Testis (tissue), 3 donors: ENCODE measurements around the gene HS2ST1. TPM values are rescaled to one million over a fixed set of nuclear protein-coding genes. Genes with fewer than 3 reads are reported as not detected.

Experiments used
- DNase-seq: peaks from one replicate; pipeline ENCODE4 v3.0.0-alpha.2; 2019
- H3K27ac ChIP-seq, 2 donors: fragments of 200-600 bp; sonication (generic); one replicate each; pipeline ENCODE4 v1.5.1; 2019
- H3K27me3 ChIP-seq: fragments of 200-600 bp; sonication (generic); one replicate; pipeline ENCODE4 v1.5.1; 2019
- H3K36me3 ChIP-seq: fragments of 200-600 bp; sonication (generic); one replicate; pipeline ENCODE4 v1.5.1; 2017; ENCODE audit warnings: low read depth; ENCODE audit errors: missing control alignments
- H3K4me1 ChIP-seq: fragments of 200-600 bp; sonication (generic); one replicate; pipeline ENCODE4 v1.5.1; 2019
- H3K4me3 ChIP-seq, 2 donors: fragments of 200-600 bp; sonication (generic); one replicate each; pipeline ENCODE4 v1.5.1; 2017 to 2019
- H3K9me3 ChIP-seq: fragments of 200-600 bp; sonication (generic); one replicate; pipeline ENCODE4 v1.5.1; 2017
- CTCF ChIP-seq, 3 experiments: fragments of 450-650 bp in 2 of 3; fragments of 200-600 bp in 1 of 3; sonication (generic) in 1 of 3; IDR thresholded peaks; one replicate each; pipeline ENCODE4 v1.5.1; 2016 to 2019; ENCODE audit warnings: antibody characterized with exemption in 3 of 3, mild to moderate bottlenecking in 2 of 3, moderate library complexity in 1 of 3
- POLR2A ChIP-seq: fragments of 450-650 bp; IDR thresholded peaks from one replicate; pipeline ENCODE4 v1.6.1; 2017; ENCODE audit warnings: antibody characterized with exemption, mild to moderate bottlenecking, moderate library complexity
- WGBS, 2 donors: methylation state at CpG; one replicate each; pipeline ENCODE4 v1.1.5; 2018; 5-methylcytosine and 5-hydroxymethylcytosine counted together
- intact Hi-C: fragments of 100-400 bp; cut with DNase I; formaldehyde crosslinking; loops from one replicate; pipeline ENCODE4 v1.15.1; 2023; ENCODE audit warnings: low total_unique reads
- polyA plus RNA-seq: library from polyadenylated mRNA; stranded (reverse); fragments of 350-450 nt; fragmentation: Illumina TruSeq; extraction: RNeasy Lipid Tissue Mini Kit (QIAGEN cat#74804); gene quantifications from one replicate; pipeline ENCODE4 v1.2.3, GENCODE V29; 2014; ENCODE audit warnings: low read depth, low replicate concordance; ENCODE audit not compliant: insufficient read depth
- total RNA-seq, 2 donors: library from RNA; depleted of rRNA; stranded (reverse); fragments of >200 nt; gene quantifications; one replicate each; pipeline ENCODE4 v1.2.3, GENCODE V29; 2016

HS2ST1 gene
- total and polyA plus RNA-seq, 3 donors from 2014 or later, result 12.8 to 22.4 (median 21.1) TPM

DNA sequence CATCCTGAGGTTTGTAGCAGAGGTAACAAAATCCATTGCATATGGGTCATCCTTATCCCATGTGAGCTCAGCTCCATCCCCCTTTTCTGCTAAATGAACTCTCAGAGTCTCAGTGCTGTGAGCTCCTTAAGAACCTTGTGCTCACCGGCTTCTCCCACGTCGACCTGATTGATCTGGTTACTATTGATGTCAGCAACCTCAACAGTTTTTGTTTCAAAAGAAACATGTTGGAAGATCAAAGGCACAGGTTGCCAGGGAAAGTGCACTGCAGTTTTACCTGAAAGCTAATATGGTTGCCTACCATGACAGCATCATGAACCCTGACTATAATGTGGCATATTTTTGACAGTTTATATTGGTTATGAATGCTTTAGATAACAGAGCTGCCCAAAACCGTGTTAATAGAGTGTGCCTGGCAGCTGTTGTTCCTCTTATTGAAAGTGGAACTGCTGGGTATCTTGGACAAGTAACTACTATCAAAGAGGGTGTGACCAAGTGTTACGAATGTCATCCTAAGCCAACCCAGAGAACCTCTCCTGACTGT is 131.4 kb downstream of the HS2ST1 start:
- no peak for DNase-seq
- Histone ChIP-seq H3K36me3 (no peaks in the 10 kb centered on the region), H3K27ac (no peak overlapping the region), H3K27me3 (no peaks in the 10 kb centered on the region), H3K4me3 (no peak overlapping the region), H3K4me1 (no peaks in the 10 kb centered on the region), H3K9me3 (no peaks in the 10 kb centered on the region)
- intact Hi-C loops, result no loop called here
- TF ChIP-seq CTCF (IDR thresholded peaks at IDR 0.05) (no peak), POLR2A (no peak)
- WGBS, 2 donors, result 73 to 76% methylated on average over 5 of the region's 5 CpGs

DNA sequence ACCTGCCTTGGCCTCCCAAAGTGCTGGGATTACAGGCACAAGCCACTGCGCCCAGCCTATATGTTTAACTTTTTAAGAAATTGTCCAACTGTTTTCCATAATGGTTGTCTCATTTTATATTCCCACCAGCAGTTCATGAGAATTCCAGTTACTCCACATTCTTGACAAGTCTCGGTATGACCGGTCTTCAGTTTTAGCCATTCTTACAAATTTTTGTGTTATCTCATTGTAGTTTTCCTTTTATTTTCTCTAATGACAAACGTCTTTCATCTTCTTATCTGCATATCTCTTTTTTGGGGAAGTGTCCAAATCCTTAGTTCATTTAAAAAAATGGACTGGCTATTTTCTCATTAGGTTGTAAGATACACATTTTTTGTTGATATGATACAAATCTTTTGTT is 132.5 kb downstream of the HS2ST1 start:
- no peak for DNase-seq
- Histone ChIP-seq H3K4me3 (no peak overlapping the region), H3K36me3 (no peaks in the 10 kb centered on the region), H3K27me3 (no peaks in the 10 kb centered on the region), H3K9me3 (no peaks in the 10 kb centered on the region), H3K4me1 (no peaks in the 10 kb centered on the region), H3K27ac (no peak overlapping the region)
- intact Hi-C loops, result no loop called here
- TF ChIP-seq POLR2A, result no peak
- no peak for TF ChIP-seq CTCF (IDR thresholded peaks at IDR 0.05)
- WGBS, 2 donors, result 60 to 75% methylated on average over 4 of the region's 4 CpGs

- WGBS, 2 donors, result 94 to 98% methylated on average over 3 of the region's 3 CpGs
- TF ChIP-seq CTCF (IDR thresholded peaks at IDR 0.05) (no peak), POLR2A (no peak)
- Histone ChIP-seq H3K27me3 (no peaks in the 10 kb centered on the region), H3K4me1 (no peaks in the 10 kb centered on the region), H3K9me3 (no peaks in the 10 kb centered on the region), H3K27ac (no peak overlapping the region), H3K4me3 (no peak overlapping the region), H3K36me3 (no peaks in the 10 kb centered on the region)
- no peak for DNase-seq
- intact Hi-C loops, result no loop called here
These were observed 133.8 kb downstream of the HS2ST1 start for GRCh38 chr1:87048237-87048636.

- no peak for DNase-seq
- 93 to 99% methylated on average over 5 of the region's 5 CpGs for WGBS, 2 donors
- no peaks in the 10 kb centered on the region for H3K36me3 ChIP-seq
- no peak overlapping the region for H3K27ac ChIP-seq
- no peaks in the 10 kb centered on the region for H3K9me3 ChIP-seq
- no peaks in the 10 kb centered on the region for H3K27me3 ChIP-seq
- intact Hi-C loops, result no loop called here
- no peak overlapping the region for H3K4me3 ChIP-seq
- no peaks in the 10 kb centered on the region for H3K4me1 ChIP-seq
- no peak for TF ChIP-seq CTCF (IDR thresholded peaks at IDR 0.05)
- TF ChIP-seq POLR2A, result no peak
These were observed 137.5 kb downstream of the HS2ST1 start for GRCh38 chr1:87051965-87052364.

DNA sequence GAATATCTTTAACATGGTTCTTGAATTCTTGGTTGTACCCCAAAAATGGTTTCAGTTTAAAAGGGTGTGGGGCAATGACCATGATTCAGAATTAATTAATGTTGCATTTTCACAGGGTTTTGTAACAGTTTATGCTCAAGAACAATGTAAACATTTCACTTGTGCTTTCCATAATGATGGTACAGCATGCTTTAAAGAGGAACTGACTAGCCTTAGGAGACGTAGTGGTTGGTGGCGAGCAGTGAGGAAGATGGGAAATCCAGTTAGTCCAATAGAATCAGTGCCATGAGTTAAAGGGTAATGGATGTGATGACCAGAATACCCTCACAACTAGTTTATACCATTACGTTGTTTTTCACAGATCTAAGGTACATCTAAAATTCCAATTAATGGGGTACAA is 138.0 kb downstream of the HS2ST1 start:
- Histone ChIP-seq H3K4me1 (no peaks in the 10 kb centered on the region), H3K9me3 (no peaks in the 10 kb centered on the region), H3K4me3 (no peak overlapping the region), H3K27ac (no peak overlapping the region), H3K36me3 (no peaks in the 10 kb centered on the region), H3K27me3 (no peaks in the 10 kb centered on the region)
- TF ChIP-seq POLR2A (no peak), CTCF (IDR thresholded peaks at IDR 0.05) (no peak)
- 88 to 94% methylated on average over 3 of the region's 3 CpGs for WGBS, 2 donors
- intact Hi-C loops, result no loop called here
- DNase-seq, result no peak
